Measurements from ENCODE around the gene OTULIN. TPM values are rescaled to one million over a fixed set of nuclear protein-coding genes. Genes with fewer than 3 reads are reported as not detected.

The OTULIN gene
- total and polyA plus RNA-seq, 2 donors (not counting 1 experiment from before 2014, with no cell fraction given): 9.8 to 17.8 TPM

DNA sequence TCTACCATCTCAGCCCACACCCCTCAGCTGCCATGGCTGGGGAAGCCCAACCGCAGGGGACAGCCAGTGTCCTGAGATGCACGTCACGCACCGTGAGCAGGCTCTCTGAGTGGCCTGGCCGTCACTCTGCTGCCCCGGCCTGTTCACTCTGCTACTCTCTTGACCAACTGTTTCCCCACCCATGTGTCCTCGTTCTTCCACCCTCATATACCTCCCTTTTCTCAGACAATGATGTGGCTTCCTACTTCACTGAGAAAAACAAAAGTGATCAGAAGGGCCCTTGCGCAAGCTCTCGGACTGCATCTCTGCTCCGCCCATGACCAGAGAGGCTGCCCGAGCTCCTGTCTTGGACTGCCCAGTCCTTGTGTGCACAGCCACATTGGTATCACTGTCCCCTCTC lies 47.6 kb downstream of the OTULIN start:
- Histone ChIP-seq H3K79me2 (ENCODE audit: control insufficient read depth, insufficient read depth, low read length) (no peaks in the 10 kb centered on the region), H3K4me2 (ENCODE audit: extremely low read depth, insufficient read depth, low read length) (no peak overlapping the region), H3K27me3 (ENCODE audit: control insufficient read depth, insufficient read depth, low read length) (no peaks in the 10 kb centered on the region), H2AFZ (ENCODE audit: low read length) (no peak overlapping the region), H3K9ac (ENCODE audit: insufficient read depth, low read length) (no peak overlapping the region), H4K20me1 (ENCODE audit: control insufficient read depth, extremely low read depth, insufficient read depth, low read length) (no peaks in the 10 kb centered on the region), H3K9me3 (ENCODE audit: control insufficient read depth, insufficient read depth, low read depth, low read length) (no peaks in the 10 kb centered on the region), H3K4me1 (ENCODE audit: control insufficient read depth, extremely low read depth, insufficient read depth, low read length) (no peaks in the 10 kb centered on the region), H3K36me3 (ENCODE audit: control insufficient read depth, insufficient read depth, low read length) (peaks cover 18% of the 10 kb centered on the region), H3K4me3 (replicated peaks in 1 of 4; ENCODE audit: control extremely low read depth in 1 of 4, insufficient read depth in 1 of 4, low read depth in 3 of 4, low read length in 4 of 4) (no peak overlapping the region), H3K27ac (ENCODE audit: insufficient read depth, low read length) (no peak overlapping the region)
- no peak for DNase-seq (ENCODE audit: low read depth in 2 of 2)
- TF ChIP-seq, protein P1, sequence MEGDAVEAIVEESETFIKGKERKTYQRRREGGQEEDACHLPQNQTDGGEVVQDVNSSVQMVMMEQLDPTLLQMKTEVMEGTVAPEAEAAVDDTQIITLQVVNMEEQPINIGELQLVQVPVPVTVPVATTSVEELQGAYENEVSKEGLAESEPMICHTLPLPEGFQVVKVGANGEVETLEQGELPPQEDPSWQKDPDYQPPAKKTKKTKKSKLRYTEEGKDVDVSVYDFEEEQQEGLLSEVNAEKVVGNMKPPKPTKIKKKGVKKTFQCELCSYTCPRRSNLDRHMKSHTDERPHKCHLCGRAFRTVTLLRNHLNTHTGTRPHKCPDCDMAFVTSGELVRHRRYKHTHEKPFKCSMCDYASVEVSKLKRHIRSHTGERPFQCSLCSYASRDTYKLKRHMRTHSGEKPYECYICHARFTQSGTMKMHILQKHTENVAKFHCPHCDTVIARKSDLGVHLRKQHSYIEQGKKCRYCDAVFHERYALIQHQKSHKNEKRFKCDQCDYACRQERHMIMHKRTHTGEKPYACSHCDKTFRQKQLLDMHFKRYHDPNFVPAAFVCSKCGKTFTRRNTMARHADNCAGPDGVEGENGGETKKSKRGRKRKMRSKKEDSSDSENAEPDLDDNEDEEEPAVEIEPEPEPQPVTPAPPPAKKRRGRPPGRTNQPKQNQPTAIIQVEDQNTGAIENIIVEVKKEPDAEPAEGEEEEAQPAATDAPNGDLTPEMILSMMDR (conservative IDR thresholded peaks at IDR 0.05 in 1 of 2, IDR thresholded peaks at IDR 0.05 in 1 of 2; ENCODE audit: low read depth in 1 of 2, low read length in 2 of 2): no peak
- no peak for TF ChIP-seq EZH2 (IDR thresholded peaks at IDR 0.05; ENCODE audit: low read length, missing control alignments)

GRCh38 chr5:14712666-14713065 lies 48.1 kb downstream of the OTULIN start:
- peaks cover 18% of the 10 kb centered on the region for H3K36me3 ChIP-seq (ENCODE audit: control insufficient read depth, insufficient read depth, low read length)

DNA sequence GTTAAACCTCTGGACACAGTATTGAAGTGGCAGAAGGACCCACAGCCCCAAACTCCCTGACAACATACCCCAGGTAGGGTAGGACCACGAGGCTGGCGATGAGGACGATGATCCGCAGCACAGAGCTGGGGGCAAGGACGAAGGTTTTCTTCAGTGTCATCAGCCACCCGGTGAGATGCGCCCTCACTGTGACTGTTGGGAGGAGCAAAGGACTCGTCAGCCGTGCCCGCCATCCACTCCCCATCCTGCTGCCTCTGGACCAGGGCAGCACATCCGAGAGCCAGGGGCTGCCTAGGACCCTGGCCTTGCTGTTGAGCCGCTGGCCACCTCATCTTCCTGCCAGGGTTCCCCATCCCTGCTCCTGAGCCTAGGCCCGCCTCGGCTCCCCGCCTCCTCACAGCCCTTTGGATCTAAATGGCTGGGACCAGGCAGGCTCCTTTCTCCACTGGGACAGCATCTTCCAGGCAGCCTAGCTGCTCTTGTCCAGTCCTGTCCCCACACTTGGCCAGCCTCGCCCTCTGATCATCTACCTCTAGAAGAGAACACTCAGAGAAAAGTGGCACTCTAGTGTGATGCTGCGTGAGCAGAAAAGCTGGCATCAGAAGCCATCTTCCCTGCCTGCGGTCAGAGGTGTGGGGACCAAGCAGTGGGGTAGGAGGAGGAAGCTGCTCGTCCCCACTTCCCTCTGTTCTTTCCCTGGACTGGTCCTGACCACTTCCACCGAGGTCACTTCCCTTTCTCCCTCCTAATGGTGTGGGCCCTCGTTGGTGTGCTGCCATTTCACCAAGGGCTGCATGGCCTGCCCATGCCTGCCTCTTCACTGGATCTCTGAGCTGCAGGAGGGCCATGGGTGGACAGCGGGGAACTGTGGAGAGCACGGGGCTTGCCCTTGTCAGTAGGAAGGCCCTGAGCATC lies 49.2 kb downstream of the OTULIN start:
- TF ChIP-seq EZH2 (IDR thresholded peaks at IDR 0.05; ENCODE audit: low read length, missing control alignments): no peak
- TF ChIP-seq, protein P1 (conservative IDR thresholded peaks at IDR 0.05 in 1 of 2, IDR thresholded peaks at IDR 0.05 in 1 of 2; ENCODE audit: low read depth in 1 of 2, low read length in 2 of 2): no peak
- no peak for DNase-seq (ENCODE audit: low read depth in 2 of 2)
- H3K79me2 ChIP-seq (ENCODE audit: control insufficient read depth, insufficient read depth, low read length): no peaks in the 10 kb centered on the region
- no peaks in the 10 kb centered on the region for H3K4me1 ChIP-seq (ENCODE audit: control insufficient read depth, extremely low read depth, insufficient read depth, low read length)
- H3K4me3 ChIP-seq (replicated peaks in 1 of 4; ENCODE audit: control extremely low read depth in 1 of 4, insufficient read depth in 1 of 4, low read depth in 3 of 4, low read length in 4 of 4): no peak overlapping the region
- H3K36me3 ChIP-seq (ENCODE audit: control insufficient read depth, insufficient read depth, low read length): peaks cover 18% of the 10 kb centered on the region
- no peaks in the 10 kb centered on the region for H4K20me1 ChIP-seq (ENCODE audit: control insufficient read depth, extremely low read depth, insufficient read depth, low read length)
- H3K9ac ChIP-seq (ENCODE audit: insufficient read depth, low read length): no peak overlapping the region
- no peak overlapping the region for H3K27ac ChIP-seq (ENCODE audit: insufficient read depth, low read length)
- no peaks in the 10 kb centered on the region for H3K27me3 ChIP-seq (ENCODE audit: control insufficient read depth, insufficient read depth, low read length)
- no peak overlapping the region for H3K4me2 ChIP-seq (ENCODE audit: extremely low read depth, insufficient read depth, low read length)
- no peaks in the 10 kb centered on the region for H3K9me3 ChIP-seq (ENCODE audit: control insufficient read depth, insufficient read depth, low read depth, low read length)
- H2AFZ ChIP-seq (ENCODE audit: low read length): no peak overlapping the region

More at GRCh38 chr5:14712666-14713065, 48.1 kb downstream of the OTULIN start:
- Histone ChIP-seq H3K9ac (ENCODE audit: insufficient read depth, low read length) (no peak overlapping the region), H2AFZ (ENCODE audit: low read length) (no peak overlapping the region), H3K4me3 (replicated peaks in 1 of 4; ENCODE audit: control extremely low read depth in 1 of 4, insufficient read depth in 1 of 4, low read depth in 3 of 4, low read length in 4 of 4) (no peak overlapping the region), H3K9me3 (ENCODE audit: control insufficient read depth, insufficient read depth, low read depth, low read length) (no peaks in the 10 kb centered on the region), H3K4me1 (ENCODE audit: control insufficient read depth, extremely low read depth, insufficient read depth, low read length) (no peaks in the 10 kb centered on the region), H4K20me1 (ENCODE audit: control insufficient read depth, extremely low read depth, insufficient read depth, low read length) (no peaks in the 10 kb centered on the region), H3K27ac (ENCODE audit: insufficient read depth, low read length) (no peak overlapping the region), H3K27me3 (ENCODE audit: control insufficient read depth, insufficient read depth, low read length) (no peaks in the 10 kb centered on the region), H3K79me2 (ENCODE audit: control insufficient read depth, insufficient read depth, low read length) (no peaks in the 10 kb centered on the region), H3K4me2 (ENCODE audit: extremely low read depth, insufficient read depth, low read length) (no peak overlapping the region)
- DNase-seq (ENCODE audit: low read depth in 2 of 2): no peak
- TF ChIP-seq, protein P1 (conservative IDR thresholded peaks at IDR 0.05 in 1 of 2, IDR thresholded peaks at IDR 0.05 in 1 of 2; ENCODE audit: low read depth in 1 of 2, low read length in 2 of 2): no peak
- TF ChIP-seq EZH2 (IDR thresholded peaks at IDR 0.05; ENCODE audit: low read length, missing control alignments): no peak

Measured in fibroblast of lung (primary cell).